Thyroid gland (tissue), 4 donors: ENCODE results near the gene APOD.

ENCODE experiments used
- CTCF ChIP-seq, 6 experiments: fragments of 200-600 bp in 3 of 6; fragments of 450-650 bp in 3 of 6; sonication (generic) in 3 of 6; IDR thresholded peaks; one replicate each; pipeline ENCODE4 v1.5.1; 2016 to 2019; ENCODE audit warnings: antibody characterized with exemption in 6 of 6, mild to moderate bottlenecking in 2 of 6, inconsistent platforms in 1 of 6, moderate library complexity in 1 of 6
- POLR2A ChIP-seq, 2 donors: fragments of 450-650 bp; IDR thresholded peaks; one replicate each; pipeline ENCODE4 v1.6.1; 2017; ENCODE audit warnings: antibody characterized with exemption in 2 of 2, mild to moderate bottlenecking in 2 of 2, moderate library complexity in 1 of 2

- TF ChIP-seq CTCF (IDR thresholded peaks at IDR 0.05): no peak
- TF ChIP-seq POLR2A (IDR thresholded peaks at IDR 0.05): no peak
Observed at GRCh38 chr3:195557322-195557721, 26.4 kb downstream of the APOD start.
